Cortex of kidney (tissue), 1 donor: ENCODE measurements around the gene CCNQ.

Experiments
- DNase-seq: peaks from one replicate; lab custom pipeline; 2025; lab: John Stamatoyannopoulos, UW

The CCNQ gene

GRCh38 chrX:153598541-153599191, at the start of gene CCNQ:
TSS of gene CCNQ (minus strand) at chrX:153599139. CDS start at chrX:153599073, 66 bp downstream.
- no peak for DNase-seq

GRCh38 chrX:153647461-153648357, 48.8 kb upstream of the CCNQ start:
- DNase-seq: no peak

- DNase-seq: no peak
These were observed 47.9 kb upstream of the CCNQ start, which contains the start of gene DUSP9 for GRCh38 chrX:153646620-153647373. TSS of gene DUSP9 (plus strand) at chrX:153647203. CDS start at chrX:153647954, 751 bp downstream.

- no peak for DNase-seq
These were observed 47.1 kb upstream of the CCNQ start for GRCh38 chrX:153645921-153646488.

GRCh38 chrX:153645151-153645550, 46.2 kb upstream of the CCNQ start:
- DNase-seq: no peak

- no peak for DNase-seq
These were observed 45.6 kb upstream of the CCNQ start for GRCh38 chrX:153644356-153645125.

- DNase-seq: no peak
These were observed 44.8 kb upstream of the CCNQ start for GRCh38 chrX:153643431-153644351.

GRCh38 chrX:153642655-153643430, 43.9 kb upstream of the CCNQ start:
- DNase-seq: no peak

GRCh38 chrX:153642051-153642654, 43.2 kb upstream of the CCNQ start:
- DNase-seq: no peak

- DNase-seq: no peak
These were observed 42.7 kb upstream of the CCNQ start for GRCh38 chrX:153641627-153642026.

- no peak for DNase-seq
These were observed 42.0 kb upstream of the CCNQ start for GRCh38 chrX:153640736-153641575.

- DNase-seq: no peak
These were observed 41.2 kb upstream of the CCNQ start for GRCh38 chrX:153640045-153640686.

GRCh38 chrX:153639177-153640044, 40.5 kb upstream of the CCNQ start:
- no peak for DNase-seq

GRCh38 chrX:153638436-153639176, 39.7 kb upstream of the CCNQ start:
- DNase-seq: no peak

- no peak for DNase-seq
These were observed 39.1 kb upstream of the CCNQ start for GRCh38 chrX:153638041-153638371.
